RWPE1 (cell line): ENCODE data around the gene BARX1.

Experiments
- CTCF ChIA-PET: fragments of 350-600 bp; sonication (Branson Sonifier 250); formaldehyde crosslinking; extraction: SDS; loops from one replicate; lab custom pipeline; 2021; lab: Yijun Ruan, JAX
- POLR2A ChIA-PET: fragments of 400-600 bp; formaldehyde crosslinking; extraction: SDS; loops from one replicate; lab custom pipeline; 2020; ENCODE audit warnings: antibody characterized with exemption; ENCODE audit not compliant: low non-redundant PET; lab: Yijun Ruan, JAX
- DNase-seq: peaks from one replicate; pipeline ENCODE4 v3.0.0; 2012; ENCODE audit warnings: low spot score
- H3K27ac ChIP-seq: fragments of 450-650 bp; 2 replicates; pipeline ENCODE4 v1.5.1; 2017
- TF ChIP-seq, protein P1 (sequence below): fragments of 450-650 bp; conservative IDR thresholded peaks from 2 replicates; pipeline ENCODE4 v1.5.1; 2017; ENCODE audit warnings: low read depth, mild to moderate bottlenecking

Gene BARX1

GRCh38 chr9:93930070-93930469 is 25.1 kb downstream of the BARX1 start:
- H3K27ac ChIP-seq: no peak overlapping the region
- TF ChIP-seq, protein P1, sequence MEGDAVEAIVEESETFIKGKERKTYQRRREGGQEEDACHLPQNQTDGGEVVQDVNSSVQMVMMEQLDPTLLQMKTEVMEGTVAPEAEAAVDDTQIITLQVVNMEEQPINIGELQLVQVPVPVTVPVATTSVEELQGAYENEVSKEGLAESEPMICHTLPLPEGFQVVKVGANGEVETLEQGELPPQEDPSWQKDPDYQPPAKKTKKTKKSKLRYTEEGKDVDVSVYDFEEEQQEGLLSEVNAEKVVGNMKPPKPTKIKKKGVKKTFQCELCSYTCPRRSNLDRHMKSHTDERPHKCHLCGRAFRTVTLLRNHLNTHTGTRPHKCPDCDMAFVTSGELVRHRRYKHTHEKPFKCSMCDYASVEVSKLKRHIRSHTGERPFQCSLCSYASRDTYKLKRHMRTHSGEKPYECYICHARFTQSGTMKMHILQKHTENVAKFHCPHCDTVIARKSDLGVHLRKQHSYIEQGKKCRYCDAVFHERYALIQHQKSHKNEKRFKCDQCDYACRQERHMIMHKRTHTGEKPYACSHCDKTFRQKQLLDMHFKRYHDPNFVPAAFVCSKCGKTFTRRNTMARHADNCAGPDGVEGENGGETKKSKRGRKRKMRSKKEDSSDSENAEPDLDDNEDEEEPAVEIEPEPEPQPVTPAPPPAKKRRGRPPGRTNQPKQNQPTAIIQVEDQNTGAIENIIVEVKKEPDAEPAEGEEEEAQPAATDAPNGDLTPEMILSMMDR: no peak
- ChIA-PET CTCF (interaction anchor here (0.6 to 1.2 kb wide), 2 partner anchors 33 to 1180 kb away, joined by 3 to 6 read pairs; no protein-coding TSS in a partner anchor), POLR2A (no interaction called here)
- no peak for DNase-seq

DNA sequence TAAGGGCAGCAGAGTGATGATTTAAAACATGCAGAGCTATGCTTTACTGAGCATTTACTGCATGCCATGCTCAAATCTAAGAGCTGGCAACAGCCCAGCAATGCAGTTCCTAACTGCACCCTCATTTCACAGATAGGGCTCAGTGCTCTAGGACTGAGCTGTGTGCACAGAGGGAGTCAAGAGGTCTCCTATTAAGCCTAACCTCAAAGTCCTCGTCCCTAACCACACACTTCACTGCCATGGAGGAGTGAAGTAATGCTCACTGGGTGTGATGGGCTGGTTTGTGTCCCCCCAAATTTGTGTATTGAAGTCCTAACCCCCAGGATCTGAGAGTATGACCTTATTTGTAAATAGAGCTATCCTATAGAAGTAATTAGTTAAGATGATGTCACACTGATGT is 25.9 kb downstream of the BARX1 start:
- DNase-seq: no peak
- ChIA-PET POLR2A (no interaction called here), CTCF (interaction anchor here (0.6 to 1.0 kb wide), 2 partner anchors 29 to 1181 kb away, joined by 3 to 4 read pairs; no protein-coding TSS in a partner anchor)
- TF ChIP-seq, protein P1: no peak
- H3K27ac ChIP-seq: no peak overlapping the region

- DNase-seq: no peak
- ChIA-PET CTCF (no interaction called here), POLR2A (no interaction called here)
Measured at GRCh38 chr9:93922535-93922934, 32.6 kb downstream of the BARX1 start.

GRCh38 chr9:93920131-93920800 is 34.9 kb downstream of the BARX1 start:
- no peak overlapping the region for H3K27ac ChIP-seq
- CTCF ChIA-PET: interaction anchor here (0.7 kb wide), 2 partner anchors 94 to 218 kb away, joined by 3 to 4 read pairs; no protein-coding TSS in a partner anchor
- TF ChIP-seq, protein P1: no peak
- POLR2A ChIA-PET: no interaction called here
- no peak for DNase-seq

More at GRCh38 chr9:93922535-93922934, 32.6 kb downstream of the BARX1 start:
- no peak overlapping the region for H3K27ac ChIP-seq
- TF ChIP-seq, protein P1: no peak

GRCh38 chr9:93918061-93918460 is 37.1 kb downstream of the BARX1 start:
- ChIA-PET CTCF (no interaction called here), POLR2A (no interaction called here)
- TF ChIP-seq, protein P1: no peak
- no peak for DNase-seq
- H3K27ac ChIP-seq: no peak overlapping the region

- DNase-seq: no peak
- ChIA-PET POLR2A (no interaction called here), CTCF (interaction anchor here (0.6 kb wide), 1 partner anchor 199 kb away, joined by 3 read pairs; no protein-coding TSS in a partner anchor)
- H3K27ac ChIP-seq: no peak overlapping the region
- TF ChIP-seq, protein P1: no peak
Measured at GRCh38 chr9:93917121-93917853, 37.9 kb downstream of the BARX1 start.
